Measurements from ENCODE around the gene HLA-DPA1. TPM values are rescaled to one million over a fixed set of nuclear protein-coding genes. Genes with fewer than 3 reads are reported as not detected.

The HLA-DPA1 gene
- total and polyA plus RNA-seq, 4 donors = 12.0 to 49.3 (median 29.2) TPM

DNA sequence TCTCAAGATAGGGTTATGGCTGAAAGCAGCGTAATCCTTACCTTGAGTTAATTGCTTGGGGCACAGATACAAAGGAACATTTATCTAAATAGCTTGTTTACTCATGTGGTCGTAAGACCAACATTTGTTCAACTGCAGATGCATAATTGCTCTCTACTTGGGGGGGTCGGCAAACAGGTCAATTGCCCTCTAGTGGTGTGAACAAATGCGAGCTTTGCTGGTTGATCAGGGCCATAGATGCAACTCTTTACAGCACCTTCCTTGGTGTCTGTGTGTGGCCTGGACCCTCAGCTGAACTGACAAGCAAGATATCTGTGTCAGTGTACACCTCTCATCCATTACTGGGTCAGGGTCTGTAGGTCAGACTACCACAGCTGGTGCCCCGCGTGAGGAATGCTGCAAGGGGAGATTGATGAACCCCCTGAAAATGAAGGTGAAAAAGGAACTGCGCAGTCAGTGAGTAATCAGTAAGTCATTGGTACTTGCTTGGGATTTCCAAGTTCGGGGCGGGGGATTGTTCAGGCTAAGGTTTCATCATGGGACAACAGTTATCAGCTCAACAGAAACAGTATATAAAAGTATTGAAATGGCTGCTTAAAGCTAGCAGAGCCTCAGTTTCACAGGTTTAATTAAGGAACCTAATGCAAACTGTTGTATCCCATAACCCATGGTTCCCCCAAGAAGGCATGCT is 24.0 kb downstream of the HLA-DPA1 start:
- no peak overlapping the region for H3K9ac ChIP-seq (ENCODE audit: low read depth in 1 of 2, low read length in 2 of 2)
- no peak for DNase-seq (ENCODE audit: low spot score)
- no peaks in the 10 kb centered on the region for H3K9me3 ChIP-seq (ENCODE audit: control insufficient read depth in 4 of 4, low read length in 3 of 4)
- no peaks in the 10 kb centered on the region for H3K36me3 ChIP-seq (ENCODE audit: control insufficient read depth in 4 of 4, insufficient read depth in 3 of 4, low read depth in 1 of 4, low read length in 3 of 4)
- no peak overlapping the region for H3K27ac ChIP-seq (ENCODE audit: low read depth in 1 of 2, low read length in 2 of 2)
- TF ChIP-seq JUND (IDR thresholded peaks at IDR 0.05) (no peak), CTCF (IDR thresholded peaks at IDR 0.05; ENCODE audit: low read depth, low read length, missing input control) (peak; percentile 2)
- no peak overlapping the region for H3K4me3 ChIP-seq (ENCODE audit: low read depth in 1 of 3, low read length in 3 of 3)
- H3K4me1 ChIP-seq (ENCODE audit: control insufficient read depth in 4 of 4, insufficient read depth in 4 of 4, low read length in 3 of 4) = peaks cover 0 to 6% (median 2%) of the 10 kb centered on the region in 4 donors
- H3K27me3 ChIP-seq (ENCODE audit: control insufficient read depth in 4 of 4, insufficient read depth in 4 of 4, low read length in 3 of 4) = no peaks in the 10 kb centered on the region
- 73% methylated on average over 9 of the region's 9 CpGs for WGBS

- WGBS = 90% methylated on average over 2 of the region's 2 CpGs
- no peak overlapping the region for H3K9ac ChIP-seq (ENCODE audit: low read depth in 1 of 2, low read length in 2 of 2)
- H3K4me1 ChIP-seq (ENCODE audit: control insufficient read depth in 4 of 4, insufficient read depth in 4 of 4, low read length in 3 of 4) = peaks cover 3 to 6% (median 5%) of the 10 kb centered on the region in 4 donors
- H3K36me3 ChIP-seq (ENCODE audit: control insufficient read depth in 4 of 4, insufficient read depth in 3 of 4, low read depth in 1 of 4, low read length in 3 of 4) = no peaks in the 10 kb centered on the region
- H3K4me3 ChIP-seq (ENCODE audit: low read depth in 1 of 3, low read length in 3 of 3) = no peak overlapping the region
- no peaks in the 10 kb centered on the region for H3K27me3 ChIP-seq (ENCODE audit: control insufficient read depth in 4 of 4, insufficient read depth in 4 of 4, low read length in 3 of 4)
- TF ChIP-seq, protein P1, sequence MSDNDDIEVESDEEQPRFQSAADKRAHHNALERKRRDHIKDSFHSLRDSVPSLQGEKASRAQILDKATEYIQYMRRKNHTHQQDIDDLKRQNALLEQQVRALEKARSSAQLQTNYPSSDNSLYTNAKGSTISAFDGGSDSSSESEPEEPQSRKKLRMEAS (IDR thresholded peaks at IDR 0.05) = no peak
- TF ChIP-seq FOXA2 (IDR thresholded peaks at IDR 0.05) (no peak), FOXA1 (IDR thresholded peaks at IDR 0.05) (no peak), CTCF (IDR thresholded peaks at IDR 0.05; ENCODE audit: low read depth, low read length, missing input control) (no peak), GABPA (IDR thresholded peaks at IDR 0.05 in 1 of 2, conservative IDR thresholded peaks at IDR 0.05 in 1 of 2) (no peak), RAD21 (IDR thresholded peaks at IDR 0.05) (no peak), HNF4G (IDR thresholded peaks at IDR 0.05) (no peak), TAF1 (conservative IDR thresholded peaks at IDR 0.05) (no peak), JUND (IDR thresholded peaks at IDR 0.05) (no peak), YY1 (IDR thresholded peaks at IDR 0.05) (no peak), EGR1 (IDR thresholded peaks at IDR 0.05; ENCODE audit: low read depth in 2 of 2) (no peak)
- TF ChIP-seq, protein P2, sequence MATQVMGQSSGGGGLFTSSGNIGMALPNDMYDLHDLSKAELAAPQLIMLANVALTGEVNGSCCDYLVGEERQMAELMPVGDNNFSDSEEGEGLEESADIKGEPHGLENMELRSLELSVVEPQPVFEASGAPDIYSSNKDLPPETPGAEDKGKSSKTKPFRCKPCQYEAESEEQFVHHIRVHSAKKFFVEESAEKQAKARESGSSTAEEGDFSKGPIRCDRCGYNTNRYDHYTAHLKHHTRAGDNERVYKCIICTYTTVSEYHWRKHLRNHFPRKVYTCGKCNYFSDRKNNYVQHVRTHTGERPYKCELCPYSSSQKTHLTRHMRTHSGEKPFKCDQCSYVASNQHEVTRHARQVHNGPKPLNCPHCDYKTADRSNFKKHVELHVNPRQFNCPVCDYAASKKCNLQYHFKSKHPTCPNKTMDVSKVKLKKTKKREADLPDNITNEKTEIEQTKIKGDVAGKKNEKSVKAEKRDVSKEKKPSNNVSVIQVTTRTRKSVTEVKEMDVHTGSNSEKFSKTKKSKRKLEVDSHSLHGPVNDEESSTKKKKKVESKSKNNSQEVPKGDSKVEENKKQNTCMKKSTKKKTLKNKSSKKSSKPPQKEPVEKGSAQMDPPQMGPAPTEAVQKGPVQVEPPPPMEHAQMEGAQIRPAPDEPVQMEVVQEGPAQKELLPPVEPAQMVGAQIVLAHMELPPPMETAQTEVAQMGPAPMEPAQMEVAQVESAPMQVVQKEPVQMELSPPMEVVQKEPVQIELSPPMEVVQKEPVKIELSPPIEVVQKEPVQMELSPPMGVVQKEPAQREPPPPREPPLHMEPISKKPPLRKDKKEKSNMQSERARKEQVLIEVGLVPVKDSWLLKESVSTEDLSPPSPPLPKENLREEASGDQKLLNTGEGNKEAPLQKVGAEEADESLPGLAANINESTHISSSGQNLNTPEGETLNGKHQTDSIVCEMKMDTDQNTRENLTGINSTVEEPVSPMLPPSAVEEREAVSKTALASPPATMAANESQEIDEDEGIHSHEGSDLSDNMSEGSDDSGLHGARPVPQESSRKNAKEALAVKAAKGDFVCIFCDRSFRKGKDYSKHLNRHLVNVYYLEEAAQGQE (IDR thresholded peaks at IDR 0.05) = no peak
- TF ChIP-seq, protein P3, sequence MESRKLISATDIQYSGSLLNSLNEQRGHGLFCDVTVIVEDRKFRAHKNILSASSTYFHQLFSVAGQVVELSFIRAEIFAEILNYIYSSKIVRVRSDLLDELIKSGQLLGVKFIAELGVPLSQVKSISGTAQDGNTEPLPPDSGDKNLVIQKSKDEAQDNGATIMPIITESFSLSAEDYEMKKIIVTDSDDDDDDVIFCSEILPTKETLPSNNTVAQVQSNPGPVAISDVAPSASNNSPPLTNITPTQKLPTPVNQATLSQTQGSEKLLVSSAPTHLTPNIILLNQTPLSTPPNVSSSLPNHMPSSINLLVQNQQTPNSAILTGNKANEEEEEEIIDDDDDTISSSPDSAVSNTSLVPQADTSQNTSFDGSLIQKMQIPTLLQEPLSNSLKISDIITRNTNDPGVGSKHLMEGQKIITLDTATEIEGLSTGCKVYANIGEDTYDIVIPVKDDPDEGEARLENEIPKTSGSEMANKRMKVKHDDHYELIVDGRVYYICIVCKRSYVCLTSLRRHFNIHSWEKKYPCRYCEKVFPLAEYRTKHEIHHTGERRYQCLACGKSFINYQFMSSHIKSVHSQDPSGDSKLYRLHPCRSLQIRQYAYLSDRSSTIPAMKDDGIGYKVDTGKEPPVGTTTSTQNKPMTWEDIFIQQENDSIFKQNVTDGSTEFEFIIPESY (IDR thresholded peaks at IDR 0.05) = no peak
- DNase-seq (ENCODE audit: low spot score) = no peak
- no peaks in the 10 kb centered on the region for H3K9me3 ChIP-seq (ENCODE audit: control insufficient read depth in 4 of 4, low read length in 3 of 4)
- H3K27ac ChIP-seq (ENCODE audit: low read depth in 1 of 2, low read length in 2 of 2) = no peak overlapping the region
These were observed 33.3 kb downstream of the HLA-DPA1 start for GRCh38 chr6:33040157-33040556.
